Heart left ventricle (tissue), 16 donors: ENCODE results near the gene SPSB4. TPM values are rescaled to one million over a fixed set of nuclear protein-coding genes. Genes with fewer than 3 reads are reported as not detected.
"Not testable (repeated sequence)": the region's sequence is repeated elsewhere in the genome, so short reads cannot be mapped to it uniquely, and the experiment has no call there.

ENCODE experiments used
- ATAC-seq, 4 donors: fragments of 200-7000 bp; cut with Tn5 transposase; one replicate each; pipeline ENCODE4 v1.9.1; 2020 to 2022; ENCODE audit warnings: moderate library complexity in 4 of 4, mild to moderate bottlenecking in 3 of 4, moderate number of reproducible peaks in 1 of 4
- DNase-seq, 5 donors: peaks; one replicate each; pipeline ENCODE4 v3.0.0-alpha.2; 2020
- H3K27ac ChIP-seq, 12 donors: fragments of 200-600 bp; sonication (generic) in 4 of 12; one replicate each; pipeline versions ENCODE4 v1.5.0 to v1.8.0; 2016 to 2022; ENCODE audit warnings: mild to moderate bottlenecking in 2 of 12
- H3K27me3 ChIP-seq, 9 donors: fragments of 200-600 bp; sonication (generic) in 2 of 9; one replicate each; pipeline versions ENCODE4 v1.5.1 to v1.8.0; 2016 to 2022; ENCODE audit warnings: mild to moderate bottlenecking in 3 of 9
- H3K36me3 ChIP-seq, 9 donors: fragments of 200-600 bp; sonication (generic) in 2 of 9; one replicate each; pipeline versions ENCODE4 v1.5.0 to v1.8.0; 2018 to 2022; ENCODE audit warnings: mild to moderate bottlenecking in 2 of 9
- H3K4me1 ChIP-seq, 12 donors: fragments of 200-600 bp; sonication (generic) in 4 of 12; one replicate each; pipeline versions ENCODE4 v1.5.0 to v1.8.0; 2016 to 2022; ENCODE audit warnings: mild to moderate bottlenecking in 3 of 12
- H3K4me3 ChIP-seq, 12 donors: fragments of 200-600 bp; sonication (generic) in 4 of 12; one replicate each; pipeline versions ENCODE4 v1.5.0 to v1.8.0; 2017 to 2022; ENCODE audit warnings: mild to moderate bottlenecking in 9 of 12, moderate library complexity in 4 of 12
- H3K9me3 ChIP-seq, 12 donors: fragments of 200-600 bp; sonication (generic) in 4 of 12; one replicate each; pipeline versions ENCODE4 v1.5.0 to v1.8.0; 2016 to 2022; ENCODE audit warnings: mild to moderate bottlenecking in 1 of 12
- CTCF ChIP-seq, 12 donors: fragments of 200-600 bp; sonication (generic) in 4 of 12; IDR thresholded peaks; one replicate each; pipeline versions ENCODE4 v1.5.0 to v1.8.0; 2018 to 2022; ENCODE audit warnings: antibody characterized with exemption in 12 of 12, mild to moderate bottlenecking in 5 of 12
- POLR2A ChIP-seq, 2 donors: fragments of 450-650 bp; IDR thresholded peaks; one replicate each; pipeline ENCODE4 v1.6.1; 2017; ENCODE audit warnings: antibody characterized with exemption in 2 of 2, mild to moderate bottlenecking in 2 of 2, moderate library complexity in 2 of 2
- WGBS, 4 donors: extraction: QIAGEN DNeasy Blood & Tissue Kit in 2 of 4; methylation state at CpG; one replicate each; pipeline versions ENCODE4 v1.1.5 to v1.1.7; 2013 to 2018; 5-methylcytosine and 5-hydroxymethylcytosine counted together
- intact Hi-C, 10 donors: fragments of 100-400 bp; cut with DNase I; formaldehyde crosslinking; loops; one replicate each; pipeline versions ENCODE4 v1.11.1 to v1.14.2; 2022
- polyA plus RNA-seq, 2 donors: library from polyadenylated mRNA; stranded (reverse); fragments of 200-250 nt; gene quantifications; one replicate each; pipeline ENCODE4 v1.2.3, GENCODE V29; 2013
- total RNA-seq, 9 donors: library from RNA; depleted of rRNA in 2 of 9; stranded (reverse); fragments of >200 nt in 2 of 9; fragmentation: NEBNext Ultra II Directional in 3 of 9; extraction: Animal tissue kit (Norgen Biotek cat#: 25700) in 3 of 9; gene quantifications; one replicate each; pipeline versions ENCODE4 v1.1.0 to v1.2.4, GENCODE V29; 2016 to 2023
- donor health status: ischemic (EF 13 %, LVEDD 7.1; RV severe dilation, severe dysfunction).
- donor health status: healthy with polysubstance abuse.
- donor health status: DM: no; HTN: yes; CAD: no.
- donor health status: DM: no; HTN: no; CAD: no.
- donor health status: ischemic (EF 25% LVEDD 6.9; RV normal size, moderate dysfunction).
- donor health status: ischemic (EF 25% LVEDD 5.7; RV mildly dilated, moderate dysfunction).
- donor health status: healthy.
- donor health status: DM: yes; HTN: yes; CAD: no.
- donor health status: ischemic (EF 35%, LVEDD 5.7; RV mildly dilated, moderate dysfunction).
- donor health status: nonischemic (EF 11% LVEDD 7.7; RV severe dilation, severe dysfunction).
- donor health status: DM: yes; HTN: yes; CAD: no.
- donor health status: PGD.
- donor health status: ischemic (EF 29% LVEDD 5.4; RV normal size, mild dysfunction).
- donor health status: nonischemic (EF 23%, LVEDD 6.1; RV moderate dilation, normal function).

The SPSB4 gene
- total and polyA plus RNA-seq, 11 donors: 3.3 to 11.1 (median 4.8) TPM

- Histone ChIP-seq H3K4me3 (no peak overlapping the region), H3K9me3 (peaks cover 0 to 10% (median 0%) of the 10 kb centered on the region in 12 donors), H3K36me3 (no peaks in the 10 kb centered on the region), H3K4me1 (peaks cover 0 to 43% (median 17%) of the 10 kb centered on the region in 12 donors), H3K27ac (no peak overlapping the region), H3K27me3 (no peaks in the 10 kb centered on the region)
- ATAC-seq: no peak
- intact Hi-C loops: no loop called here
- 69 to 73% (median 70%) methylated on average over 3 of the region's 3 CpGs for WGBS, 4 donors
- TF ChIP-seq CTCF (IDR thresholded peaks at IDR 0.05) (no peak), POLR2A (IDR thresholded peaks at IDR 0.05) (no peak)
- DNase-seq: no peak
Observed at GRCh38 chr3:141112686-141113297, 61.6 kb downstream of the SPSB4 start.

DNA sequence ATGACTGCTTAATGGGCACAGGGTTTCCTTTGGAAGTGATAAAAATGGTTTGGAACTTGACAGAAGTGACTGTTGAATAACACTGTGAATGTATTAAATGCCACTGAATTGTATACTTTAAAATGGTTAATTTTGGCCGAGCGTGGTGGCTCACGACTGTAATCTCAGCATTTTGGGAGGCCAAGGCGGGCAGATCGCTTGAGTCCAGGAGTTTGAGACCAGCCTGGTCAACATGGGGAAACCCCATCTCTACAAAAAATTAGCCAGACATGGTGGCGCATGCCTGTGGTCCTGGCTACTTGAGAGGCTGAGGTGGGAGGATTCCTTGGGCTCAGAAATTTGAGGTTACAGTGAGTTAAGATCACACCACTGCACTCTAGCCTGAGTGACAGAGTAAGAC is 62.5 kb downstream of the SPSB4 start:
- Histone ChIP-seq H3K9me3 (peaks cover 0 to 15% (median 0%) of the 10 kb centered on the region in 12 donors), H3K4me1 (peaks cover 0 to 34% (median 17%) of the 10 kb centered on the region in 12 donors)
- WGBS, 4 donors: 88 to 97% (median 95%) methylated on average over 6 of the region's 6 CpGs
- H3K27ac ChIP-seq, H3K36me3 ChIP-seq, DNase-seq, H3K4me3 ChIP-seq, ATAC-seq, intact Hi-C loops, H3K27me3 ChIP-seq: not testable (repeated sequence)

DNA sequence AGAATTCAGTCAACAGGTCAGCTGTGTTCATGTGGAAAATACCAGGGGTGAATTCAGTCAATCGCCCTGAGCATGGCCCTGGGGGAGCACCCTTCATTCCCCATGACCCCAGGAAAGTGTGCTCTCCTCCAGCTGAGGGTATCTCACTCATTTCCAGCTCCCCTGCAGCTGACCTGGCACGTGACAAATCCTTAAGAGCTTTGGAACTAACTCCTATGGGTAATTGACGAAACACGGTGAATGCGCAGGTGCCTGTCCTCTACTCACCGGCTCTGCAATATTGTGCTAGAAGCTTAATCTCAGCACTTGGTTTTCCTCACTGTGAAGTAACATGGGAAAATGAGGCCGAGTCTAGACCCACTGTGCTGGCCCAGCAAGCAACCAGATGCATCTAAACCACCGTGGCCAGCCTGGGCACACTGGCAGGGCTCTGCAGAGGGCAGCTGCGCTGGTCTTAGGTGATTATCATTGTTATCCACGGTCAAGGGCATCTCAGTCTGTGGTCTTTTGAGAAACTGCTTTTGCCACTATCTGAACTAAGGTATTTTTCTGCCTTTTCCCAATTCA is 63.1 kb downstream of the SPSB4 start:
- H3K36me3 ChIP-seq: no peaks in the 10 kb centered on the region
- no peak for TF ChIP-seq POLR2A (IDR thresholded peaks at IDR 0.05)
- no peak for TF ChIP-seq CTCF (IDR thresholded peaks at IDR 0.05)
- DNase-seq: no peak
- intact Hi-C loops: no loop called here
- H3K9me3 ChIP-seq: peaks cover 0 to 18% (median 0%) of the 10 kb centered on the region in 12 donors
- peaks cover 0 to 28% (median 12%) of the 10 kb centered on the region in 12 donors for H3K4me1 ChIP-seq
- no peak for ATAC-seq
- 82 to 90% (median 87%) methylated on average over 10 of the region's 10 CpGs for WGBS, 4 donors
- H3K27me3 ChIP-seq: no peaks in the 10 kb centered on the region
- no peak overlapping the region for H3K4me3 ChIP-seq
- H3K27ac ChIP-seq: peak overlapping the region in 6 of 12 donors; percentile 0 to 64 (median 41)

GRCh38 chr3:141114816-141115460 is 63.8 kb downstream of the SPSB4 start:
- 64 to 69% (median 68%) methylated on average over 13 of the region's 13 CpGs for WGBS, 4 donors
- no peaks in the 10 kb centered on the region for H3K27me3 ChIP-seq
- no peaks in the 10 kb centered on the region for H3K36me3 ChIP-seq
- no peak overlapping the region for H3K4me3 ChIP-seq
- intact Hi-C loops: no loop called here
- peak overlapping the region in 8 of 12 donors; percentile 0 to 64 (median 41) for H3K27ac ChIP-seq
- ATAC-seq (peak in 2 of 4 donors; percentile 35 to 46), DNase-seq (no peak)
- peaks cover 0 to 24% (median 10%) of the 10 kb centered on the region in 12 donors for H3K4me1 ChIP-seq
- TF ChIP-seq POLR2A (IDR thresholded peaks at IDR 0.05): no peak
- TF ChIP-seq CTCF (IDR thresholded peaks at IDR 0.05): peak in 7 of 12 donors; percentile 12 to 49 (median 40)
- H3K9me3 ChIP-seq: peaks cover 0 to 19% (median 0%) of the 10 kb centered on the region in 12 donors
